H9 (cell line): Measurements from ENCODE around the gene ZBTB44. TPM values are rescaled to one million over a fixed set of nuclear protein-coding genes. Genes with fewer than 3 reads are reported as not detected.

ENCODE experiments used
- DNase-seq: peaks from one replicate; pipeline ENCODE4 v3.0.0-alpha.2; 2017
- H2AFZ ChIP-seq: one replicate; pipeline ENCODE4 v1.6.1; 2013; ENCODE audit warnings: mild to moderate bottlenecking, low read length, control low read depth, moderate library complexity
- H2AK5ac ChIP-seq: 2 replicates; pipeline ENCODE4 v1.6.1; 2013; ENCODE audit warnings: low read length, control low read depth, mixed read lengths; ENCODE audit not compliant: insufficient read length
- H2BK120ac ChIP-seq: one replicate; pipeline ENCODE4 v1.6.1; 2013; ENCODE audit warnings: low read depth, mild to moderate bottlenecking, low read length, control low read depth, inconsistent platforms; ENCODE audit not compliant: poor library complexity, severe bottlenecking
- H2BK12ac ChIP-seq: 2 replicates; pipeline ENCODE4 v1.6.1; 2013; ENCODE audit warnings: low read length, control low read depth, mixed read lengths, low read depth; ENCODE audit not compliant: insufficient read length
- H2BK15ac ChIP-seq: 2 replicates; pipeline ENCODE4 v1.6.1; 2013; ENCODE audit warnings: low read depth, low read length, control low read depth
- H2BK20ac ChIP-seq: one replicate; pipeline ENCODE4 v1.6.1; 2013; ENCODE audit warnings: low read depth, mild to moderate bottlenecking, low read length, control low read depth, inconsistent platforms; ENCODE audit not compliant: poor library complexity, severe bottlenecking
- H2BK5ac ChIP-seq: 2 replicates; pipeline ENCODE4 v1.6.1; 2013; ENCODE audit warnings: low read length, control low read depth, mixed read lengths; ENCODE audit not compliant: insufficient read length
- H3K14ac ChIP-seq: 2 replicates; pipeline ENCODE4 v1.6.1; 2013; ENCODE audit warnings: low read length, control low read depth; ENCODE audit not compliant: insufficient read depth
- H3K18ac ChIP-seq: 2 replicates; pipeline ENCODE4 v1.6.1; 2013; ENCODE audit warnings: low read depth, mild to moderate bottlenecking, mixed read lengths, low read length, control low read depth; ENCODE audit not compliant: insufficient read length
- H3K23ac ChIP-seq: 2 replicates; pipeline ENCODE4 v1.6.1; 2013; ENCODE audit warnings: low read length, control low read depth, mixed read lengths, low read depth; ENCODE audit not compliant: insufficient read length
- H3K23me2 ChIP-seq: 2 replicates; pipeline ENCODE4 v1.6.1; 2013; ENCODE audit warnings: low read depth, mild to moderate bottlenecking, mixed read lengths, low read length, control low read depth; ENCODE audit not compliant: insufficient read length, poor library complexity, severe bottlenecking
- H3K27ac ChIP-seq: 2 replicates; pipeline ENCODE4 v1.5.1; 2013; ENCODE audit warnings: low read length, control low read depth, mixed read lengths, low read depth; ENCODE audit not compliant: insufficient read length
- H3K27me3 ChIP-seq: 2 replicates; pipeline ENCODE4 v1.6.1; 2013; ENCODE audit warnings: low read length, control low read depth, inconsistent platforms; ENCODE audit not compliant: insufficient read depth
- H3K4ac ChIP-seq: 2 replicates; pipeline ENCODE4 v1.6.1; 2013; ENCODE audit warnings: low read depth, mild to moderate bottlenecking, control low read depth, inconsistent platforms, low read length, moderate library complexity
- H3K4me1 ChIP-seq: 2 replicates; pipeline ENCODE4 v1.6.1; 2013; ENCODE audit warnings: low read length, control low read depth, inconsistent platforms; ENCODE audit not compliant: insufficient read depth
- H3K4me2 ChIP-seq: 2 replicates; pipeline ENCODE4 v1.6.1; 2013; ENCODE audit warnings: low read length, control low read depth, mixed read lengths; ENCODE audit not compliant: insufficient read length, insufficient read depth
- H3K56ac ChIP-seq: 2 replicates; pipeline ENCODE4 v1.6.1; 2013; ENCODE audit warnings: low read depth, mild to moderate bottlenecking, mixed read lengths, low read length, control low read depth; ENCODE audit not compliant: insufficient read length
- H3K79me1 ChIP-seq: 2 replicates; pipeline ENCODE4 v1.6.1; 2013; ENCODE audit warnings: low read depth, mild to moderate bottlenecking, moderate library complexity, low read length, control low read depth, inconsistent platforms; ENCODE audit not compliant: insufficient read depth, poor library complexity, severe bottlenecking
- H3K79me2 ChIP-seq: 2 replicates; pipeline ENCODE4 v1.6.1; 2013; ENCODE audit warnings: low read length, control low read depth, inconsistent platforms; ENCODE audit not compliant: insufficient read depth
- H3K9ac ChIP-seq: 2 replicates; pipeline ENCODE4 v1.6.1; 2013; ENCODE audit warnings: low read length, control low read depth, mixed read lengths; ENCODE audit not compliant: insufficient read length; ENCODE audit errors: extremely low read depth
- H3K9me3 ChIP-seq: one replicate; pipeline ENCODE4 v1.6.1; 2013; ENCODE audit warnings: low read depth, low read length, inconsistent platforms; ENCODE audit not compliant: control insufficient read depth
- H3T11ph ChIP-seq: one replicate; pipeline ENCODE4 v1.6.1; 2013; ENCODE audit warnings: mild to moderate bottlenecking, low read length, control low read depth, inconsistent platforms
- H4K20me1 ChIP-seq: one replicate; pipeline ENCODE4 v1.6.1; 2013; ENCODE audit not compliant: control insufficient read depth, insufficient read length, insufficient read depth
- H4K5ac ChIP-seq: 2 replicates; pipeline ENCODE4 v1.6.1; 2013; ENCODE audit warnings: low read depth, mild to moderate bottlenecking, mixed read lengths, low read length, control low read depth; ENCODE audit not compliant: insufficient read length
- H4K8ac ChIP-seq: replicated peaks from 2 replicates; pipeline ENCODE4 v1.6.1; 2013; ENCODE audit warnings: low read length, control low read depth, mixed read lengths, low read depth; ENCODE audit not compliant: insufficient read length
- H4K91ac ChIP-seq: 2 replicates; pipeline ENCODE4 v1.6.1; 2013; ENCODE audit warnings: low read depth, mild to moderate bottlenecking, moderate library complexity, mixed read lengths, low read length, control low read depth; ENCODE audit not compliant: insufficient read length
- H3K27ac Mint-ChIP-seq, 3 experiments: 2 replicates in 2 of 3; 3 replicates in 1 of 3; pipeline ENCODE4 v1.8.0; 2020 to 2021; ENCODE audit warnings: mixed read lengths in 3 of 3, mild to moderate bottlenecking in 1 of 3, moderate library complexity in 1 of 3
- H3K27me3 Mint-ChIP-seq: 2 replicates; pipeline ENCODE4 v1.8.0; 2021; ENCODE audit warnings: low read depth, mild to moderate bottlenecking, moderate library complexity, mixed read lengths
- H3K36me3 Mint-ChIP-seq, 3 experiments: 2 replicates in 2 of 3; 3 replicates in 1 of 3; pipeline ENCODE4 v1.8.0; 2020 to 2021; ENCODE audit warnings: low read depth in 3 of 3, mixed read lengths in 3 of 3; ENCODE audit not compliant: insufficient read depth in 1 of 3
- H3K4me1 Mint-ChIP-seq, 2 experiments: 2 replicates each; pipeline ENCODE4 v1.8.0; 2020; ENCODE audit warnings: mixed read lengths in 2 of 2
- H3K4me3 Mint-ChIP-seq, 2 experiments: 2 replicates in 1 of 2; 3 replicates in 1 of 2; pipeline ENCODE4 v1.8.0; 2020 to 2021; ENCODE audit warnings: mild to moderate bottlenecking in 2 of 2, mixed read lengths in 2 of 2, moderate library complexity in 1 of 2
- H3K9me3 Mint-ChIP-seq, 2 experiments: 2 replicates in 1 of 2; 3 replicates in 1 of 2; pipeline ENCODE4 v1.8.0; 2020; ENCODE audit warnings: mild to moderate bottlenecking in 2 of 2, mixed read lengths in 2 of 2, moderate library complexity in 1 of 2
- CTCF ChIP-seq: fragments of 200-600 bp; sonication (generic); conservative IDR thresholded peaks from 3 replicates; pipeline ENCODE4 v1.8.0; 2021; ENCODE audit warnings: antibody characterized with exemption, mild to moderate bottlenecking
- WGBS: extraction: QIAGEN DNeasy Blood & Tissue Kit; methylation state at CpG from one replicate; pipeline ENCODE4 v1.1.7; 2013; ENCODE audit warnings: missing lambda C conversion rate, low lambda C conversion rate, mixed read lengths; ENCODE audit not compliant: insufficient read length; ENCODE audit errors: extremely low coverage; 5-methylcytosine and 5-hydroxymethylcytosine counted together
- total RNA-seq: library from RNA; stranded (reverse); gene quantifications from 2 replicates; pipeline ENCODE4 v1.2.1, GENCODE V29; 2021

ZBTB44 gene
- total RNA-seq, 1 experiment from 2014 or later = 67.7 TPM

GRCh38 chr11:130249371-130249770, 65.3 kb downstream of the ZBTB44 start:
- no peak overlapping the region for H3K9ac ChIP-seq
- no peaks in the 10 kb centered on the region for H3K79me1 ChIP-seq
- Mint-ChIP-seq H3K9me3 (peaks cover 4 to 6% of the 10 kb centered on the region in 2 experiments; a peak in 4 of 5 replicates), H3K27ac (peak overlapping the region in 1 of 3 experiments; percentile 86; a peak in 2 of 7 replicates), H3K4me3 (no peak overlapping the region), H3K27me3 (no peaks in the 10 kb centered on the region; the same call in 1 of the 2 replicates), H3K36me3 (peaks cover 11 to 19% (median 14%) of the 10 kb centered on the region in 3 experiments; a peak in 5 of 7 replicates), H3K4me1 (peaks cover 27% of the 10 kb centered on the region in 2 experiments)
- no peaks in the 10 kb centered on the region for H3K23me2 ChIP-seq
- H3K9me3 ChIP-seq = no peaks in the 10 kb centered on the region
- H2BK12ac ChIP-seq = no peak overlapping the region
- H4K20me1 ChIP-seq = no peaks in the 10 kb centered on the region
- H4K8ac ChIP-seq = no peak overlapping the region
- no CpG with 5 or more reads among the region's 5 CpGs for WGBS
- H3K27me3 ChIP-seq = no peaks in the 10 kb centered on the region
- H3K14ac ChIP-seq = no peak overlapping the region
- no peak overlapping the region for H3K4me2 ChIP-seq
- no peak overlapping the region for H2BK15ac ChIP-seq
- no peak for DNase-seq
- no peak overlapping the region for H4K5ac ChIP-seq
- H2BK5ac ChIP-seq = no peak overlapping the region
- no peak overlapping the region for H2AK5ac ChIP-seq
- TF ChIP-seq CTCF = no peak
- no peak overlapping the region for H2BK20ac ChIP-seq
- H3K27ac ChIP-seq = no peak overlapping the region
- H2BK120ac ChIP-seq = no peak overlapping the region
- H3K4ac ChIP-seq = no peak overlapping the region
- no peak overlapping the region for H2AFZ ChIP-seq
- no peaks in the 10 kb centered on the region; the same call in 1 of the 2 replicates for H3K4me1 ChIP-seq
- H4K91ac ChIP-seq = no peak overlapping the region
- H3T11ph ChIP-seq = no peak overlapping the region
- H3K79me2 ChIP-seq = peaks cover 5% of the 10 kb centered on the region; the same call in 1 of the 2 replicates
- no peak overlapping the region for H3K18ac ChIP-seq
- no peak overlapping the region for H3K23ac ChIP-seq
- no peak overlapping the region for H3K56ac ChIP-seq
